ENCODE results near the gene SLC38A5.
"Not testable (repeated sequence)": the region's sequence is repeated elsewhere in the genome, so short reads cannot be mapped to it uniquely, and the experiment has no call there.

The SLC38A5 gene

DNA sequence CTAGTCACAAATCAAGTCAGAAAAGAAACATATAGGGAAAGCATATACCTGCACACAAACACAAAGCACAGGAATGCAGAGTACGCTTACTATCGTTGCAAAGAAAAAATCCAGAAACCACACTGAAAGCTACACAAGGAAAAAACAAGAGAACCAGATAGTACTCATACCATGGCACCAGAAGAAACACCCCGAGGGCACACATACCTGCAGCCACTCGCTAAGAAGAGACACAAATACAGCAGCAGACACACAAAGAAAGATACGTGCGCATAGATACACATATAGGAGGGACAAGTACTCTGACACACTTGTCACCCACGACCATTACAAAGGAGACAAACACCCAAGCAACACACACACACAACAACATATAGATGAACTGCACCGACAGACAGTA, 1.4 kb upstream of the SLC38A5 start:
- DNase-seq (ENCODE audit: extremely low spot score, insufficient read length, low read depth) (no peak), FAIRE-seq (no peak)

GRCh38 chrX:48470833-48471118, 716 bp upstream of the SLC38A5 start:
- DNase-seq (ENCODE audit: extremely low spot score, insufficient read length, low read depth), result no peak
- no peak for FAIRE-seq

GRCh38 chrX:48468693-48469691, 1.1 kb downstream of the SLC38A5 start:
- DNase-seq (ENCODE audit: extremely low spot score, insufficient read length, low read depth) (no peak), FAIRE-seq (peak; percentile 46)

DNA sequence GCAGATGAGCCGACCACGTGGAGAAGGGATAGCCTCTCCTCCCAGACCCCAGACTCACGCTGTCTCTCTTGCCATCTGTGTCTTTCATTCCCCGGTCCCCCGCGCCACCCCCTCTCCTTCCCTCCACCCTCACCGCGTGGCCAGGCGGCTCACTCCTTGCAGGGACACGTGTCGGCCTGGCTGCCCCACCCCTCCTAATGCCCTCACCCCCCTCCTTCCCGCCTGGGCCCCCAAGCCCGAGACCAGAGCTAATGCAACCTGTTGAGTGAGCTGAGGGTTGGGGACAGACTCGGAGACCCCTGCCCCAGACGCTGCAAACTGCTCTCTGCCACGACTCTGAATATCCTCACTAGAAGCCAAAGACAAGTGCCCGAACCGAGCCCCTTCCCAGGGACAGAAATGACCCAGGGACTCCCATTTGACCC, 1.8 kb downstream of the SLC38A5 start:
- FAIRE-seq, result no peak
- peak; percentile 28 for DNase-seq (ENCODE audit: extremely low spot score, insufficient read length, low read depth)

- FAIRE-seq (no peak), DNase-seq (ENCODE audit: extremely low spot score, insufficient read length, low read depth) (no peak)
Observed at GRCh38 chrX:48467281-48467761, 2.7 kb downstream of the SLC38A5 start.

- no peak for DNase-seq (ENCODE audit: extremely low spot score, insufficient read length, low read depth)
- FAIRE-seq, result no peak
Observed at GRCh38 chrX:48466696-48467095, 3.4 kb downstream of the SLC38A5 start.

DNA sequence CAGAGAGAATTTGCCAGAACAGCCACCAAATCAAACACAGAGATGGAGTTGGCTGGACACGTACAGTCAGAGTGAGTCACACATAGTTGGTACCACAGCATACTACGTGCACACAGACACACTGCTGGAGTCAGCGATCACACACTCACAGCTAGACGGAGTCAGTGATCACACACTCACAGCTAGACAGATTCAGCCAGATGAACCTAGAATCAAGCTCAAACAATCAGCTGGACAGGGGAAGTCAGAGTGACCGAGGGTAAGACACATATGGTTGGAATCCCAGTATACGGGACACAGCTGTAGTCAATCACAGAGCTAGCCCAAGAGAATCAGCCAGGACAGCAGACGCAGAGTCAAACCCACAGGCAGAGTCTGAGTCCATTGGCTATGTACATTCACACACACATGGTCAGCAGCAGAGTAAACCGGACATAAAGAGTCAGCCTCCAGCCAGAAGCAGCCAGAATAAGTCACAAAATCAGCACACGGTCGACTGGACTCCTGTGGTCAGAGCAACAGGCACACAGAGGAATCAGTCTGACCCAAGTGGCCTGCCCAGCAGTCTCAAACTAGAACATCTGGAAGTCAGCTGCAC, 4.6 kb downstream of the SLC38A5 start:
- FAIRE-seq, result no peak

DNA sequence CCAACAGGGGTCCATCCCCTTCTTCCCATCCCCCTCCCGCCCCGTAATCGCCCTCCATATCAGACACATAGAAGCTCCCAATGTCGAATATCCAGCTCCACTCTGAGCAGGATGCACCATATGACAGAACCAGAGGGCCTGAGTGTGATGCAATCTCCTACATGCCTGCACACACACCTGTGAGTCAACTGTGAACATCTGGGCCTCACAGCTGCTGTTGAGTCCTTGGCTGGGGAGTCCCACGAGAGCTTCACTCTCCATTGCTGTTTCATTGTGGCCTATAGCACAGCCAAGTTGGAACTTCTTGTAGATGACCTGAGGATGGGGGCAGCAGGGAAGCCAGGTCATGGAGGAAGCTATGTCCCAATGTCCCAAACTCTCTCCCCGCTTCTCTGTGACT, 8.2 kb downstream of the SLC38A5 start:
- FAIRE-seq (peak; percentile 29), DNase-seq (ENCODE audit: extremely low spot score, insufficient read length, low read depth) (no peak)

More for the DNA sequence above, 4.6 kb downstream of the SLC38A5 start:
- DNase-seq (ENCODE audit: extremely low spot score, insufficient read length, low read depth), result no peak

DNA sequence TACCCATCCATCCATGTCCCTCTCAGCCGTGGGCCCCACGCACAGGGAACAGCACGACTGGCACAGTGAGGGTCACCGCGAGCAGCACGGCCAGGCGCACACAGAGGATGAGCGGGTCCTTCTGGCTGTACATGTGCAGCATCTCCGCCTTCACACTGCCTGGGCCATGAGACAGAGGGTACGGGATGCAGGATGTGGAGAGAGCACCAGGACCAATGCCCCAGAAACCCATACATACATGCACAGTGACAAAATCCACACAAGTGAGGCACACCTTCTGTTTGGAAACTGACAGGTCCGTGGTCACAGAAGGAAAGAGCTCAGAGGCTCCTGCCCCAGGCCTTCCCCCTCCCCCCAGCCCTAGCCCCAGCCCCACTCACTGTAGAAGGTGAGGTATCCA, 9.5 kb downstream of the SLC38A5 start:
- FAIRE-seq, result no peak
- no peak for DNase-seq (ENCODE audit: extremely low spot score, insufficient read length, low read depth)

DNA sequence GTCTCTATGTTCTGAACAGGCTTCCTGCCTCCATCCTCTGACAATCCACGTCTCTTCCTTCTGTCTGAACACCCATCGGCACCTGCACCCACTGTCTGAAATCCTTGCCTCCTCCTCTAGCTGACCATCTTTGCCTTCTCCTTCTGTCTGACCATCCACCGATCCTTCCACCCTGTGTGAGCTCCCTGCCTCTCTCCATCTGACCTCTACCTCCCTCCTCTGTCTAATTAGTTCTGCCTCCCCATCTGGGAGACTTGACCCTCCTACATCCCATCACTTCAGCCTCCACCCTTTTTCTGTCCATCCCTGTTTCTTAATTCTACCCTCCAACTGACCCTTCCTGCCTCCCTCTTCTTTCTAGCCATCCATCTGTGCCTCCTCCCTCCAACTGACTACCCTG, 10.0 kb downstream of the SLC38A5 start:
- DNase-seq (ENCODE audit: extremely low spot score, insufficient read length, low read depth) (no peak), FAIRE-seq (no peak)

DNA sequence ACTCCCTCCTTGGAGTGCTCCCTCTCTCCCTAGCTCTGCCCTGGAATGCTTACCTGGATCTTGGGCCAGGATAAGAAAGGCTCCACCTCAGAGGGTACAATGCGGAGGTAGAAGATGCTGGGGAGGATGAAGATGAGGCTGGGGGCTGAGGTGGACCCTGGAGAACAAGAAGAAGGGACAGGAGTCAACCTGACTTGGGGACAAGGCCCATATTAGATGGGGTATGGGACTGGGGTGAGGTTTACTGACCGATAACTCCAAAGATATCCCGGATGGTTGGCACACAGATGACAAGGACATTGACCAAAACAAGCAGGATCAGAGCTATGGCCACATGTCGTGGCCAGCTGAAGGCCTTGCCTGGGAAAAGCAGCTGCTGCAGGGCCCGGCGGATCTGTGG, 10.6 kb downstream of the SLC38A5 start:
- no peak for FAIRE-seq
- no peak for DNase-seq (ENCODE audit: extremely low spot score, insufficient read length, low read depth)

- no peak for FAIRE-seq
- DNase-seq (ENCODE audit: extremely low spot score, insufficient read length, low read depth), result no peak
Observed at GRCh38 chrX:48458711-48459110, 11.3 kb downstream of the SLC38A5 start.

GRCh38 chrX:48456628-48457331, 13.3 kb downstream of the SLC38A5 start:
- DNase-seq (ENCODE audit: extremely low spot score, insufficient read length, low read depth), result no peak
- no peak for FAIRE-seq

GRCh38 chrX:48451708-48452107, 18.4 kb downstream of the SLC38A5 start:
- FAIRE-seq, result no peak

DNA sequence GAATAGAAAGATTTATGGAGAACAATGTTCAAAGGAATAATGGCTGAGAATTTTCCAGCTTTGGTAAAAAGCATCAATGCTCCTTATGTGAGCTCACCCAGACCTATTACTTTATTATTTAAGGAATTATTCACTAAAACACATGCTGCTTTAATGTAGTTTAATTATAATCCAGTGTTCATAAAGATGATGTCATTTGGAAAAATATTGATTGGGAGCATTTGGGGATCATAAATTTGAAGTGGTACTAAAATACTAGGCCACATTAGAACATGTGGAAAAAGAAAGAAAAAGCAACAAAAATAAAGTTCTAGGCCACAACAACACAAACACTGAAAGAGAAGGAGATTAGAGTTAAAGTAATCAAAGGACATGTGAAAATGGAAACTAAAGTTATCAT, 20.0 kb downstream of the SLC38A5 start:
- DNase-seq (ENCODE audit: extremely low spot score, insufficient read length, low read depth) (no peak), FAIRE-seq (no peak)

More at GRCh38 chrX:48451708-48452107, 18.4 kb downstream of the SLC38A5 start:
- DNase-seq (ENCODE audit: extremely low spot score, insufficient read length, low read depth), result no peak

- DNase-seq (ENCODE audit: extremely low spot score, insufficient read length, low read depth); FAIRE-seq: not testable (repeated sequence)
Observed at GRCh38 chrX:48447201-48447600, 22.9 kb downstream of the SLC38A5 start.

- FAIRE-seq; DNase-seq (ENCODE audit: extremely low spot score, insufficient read length, low read depth): not testable (repeated sequence)
Observed at GRCh38 chrX:48433713-48434112, 36.3 kb downstream of the SLC38A5 start.

DNA sequence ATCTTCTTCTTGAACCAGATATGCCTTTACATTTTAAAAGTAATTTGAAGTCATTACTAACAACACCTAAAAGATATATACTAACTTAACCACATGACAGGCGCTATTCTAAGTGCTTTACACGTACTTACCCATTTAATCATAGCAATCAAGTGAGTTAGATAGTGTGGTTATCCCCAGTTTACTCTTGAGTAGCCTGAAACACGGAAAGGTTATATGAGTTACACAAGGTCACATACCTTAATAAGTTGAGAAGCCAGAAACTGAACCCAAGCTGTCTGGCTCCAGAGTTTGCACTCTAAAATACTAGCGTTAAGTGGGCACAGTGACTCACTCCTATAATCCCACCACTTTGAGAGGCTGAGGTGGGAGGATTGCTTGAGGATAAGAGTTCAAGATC, 39.9 kb downstream of the SLC38A5 start:
- DNase-seq (ENCODE audit: extremely low spot score, insufficient read length, low read depth); FAIRE-seq: not testable (repeated sequence)

DNA sequence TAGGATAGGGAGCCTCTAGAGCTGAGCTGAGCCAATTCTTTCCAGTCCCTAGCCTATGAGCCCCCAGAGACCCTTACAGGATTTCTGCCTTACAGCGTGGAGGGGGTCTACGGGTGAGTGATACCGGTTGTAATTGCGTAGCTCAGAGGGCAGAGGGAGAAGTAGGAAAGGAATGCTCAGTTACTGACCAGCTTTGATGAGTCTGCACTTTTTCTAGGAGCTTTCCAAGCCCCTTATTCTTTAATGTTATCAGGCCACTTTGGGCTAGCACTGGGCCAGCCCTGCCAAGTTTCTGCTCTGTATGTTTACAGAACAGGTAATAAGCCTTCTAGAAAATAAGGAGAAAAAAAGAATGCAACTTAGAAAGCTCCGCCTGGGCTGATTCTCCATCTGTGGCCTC, 40.5 kb downstream of the SLC38A5 start:
- not testable (repeated sequence) for DNase-seq (ENCODE audit: extremely low spot score, insufficient read length, low read depth); FAIRE-seq

DNA sequence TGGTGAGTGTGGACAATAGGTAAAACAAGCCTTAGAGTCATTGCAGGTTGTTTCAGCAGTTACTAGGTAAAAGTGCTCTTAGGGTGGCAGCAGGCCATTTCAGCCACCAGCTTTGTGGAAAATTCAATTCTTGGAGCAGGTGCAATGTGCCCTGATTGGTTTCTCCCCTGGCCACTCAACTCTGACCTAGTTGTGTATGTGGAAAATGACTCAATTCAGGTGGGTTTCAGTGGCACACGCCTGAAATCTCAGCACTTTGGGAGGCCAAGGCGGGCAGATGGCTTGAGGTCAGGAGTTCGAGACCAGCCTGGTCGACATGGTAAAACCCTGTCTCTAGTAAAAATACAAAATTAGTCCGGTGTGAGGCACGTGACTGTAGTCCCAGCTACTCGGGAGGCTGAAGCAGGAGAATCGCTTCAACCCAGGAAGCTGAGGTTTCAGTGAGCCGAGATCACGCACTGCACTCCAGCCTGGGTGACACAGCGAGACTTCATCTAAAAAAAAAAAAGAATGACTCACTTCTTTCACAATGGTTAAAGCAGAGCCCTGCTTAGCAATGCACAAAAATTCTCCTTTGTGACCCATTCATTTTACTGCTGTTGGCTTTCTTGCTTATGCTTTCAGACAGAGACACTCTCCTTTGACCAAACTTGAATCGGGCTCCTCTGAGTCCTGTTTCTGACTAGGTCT, 42.9 kb downstream of the SLC38A5 start:
- not testable (repeated sequence) for DNase-seq (ENCODE audit: extremely low spot score, insufficient read length, low read depth); FAIRE-seq

Measured in GM18507 (cell line).